OCI-LY1 (cell line): ENCODE data around the gene FBXW7.

Experiments
- CTCF ChIP-seq: fragments of 200-600 bp; sonication (generic), shearing (Covaris generic); IDR thresholded peaks from 2 replicates; pipeline ENCODE4 v1.5.1; 2017; ENCODE audit warnings: mild to moderate bottlenecking, antibody characterized with exemption, low read length, moderate library complexity, mixed read lengths
- EZH2 ChIP-seq: fragments of 200-600 bp; sonication (generic), shearing (Covaris generic); IDR thresholded peaks from 2 replicates; pipeline ENCODE4 v1.8.0; 2017; ENCODE audit warnings: borderline replicate concordance, mixed run types, mild to moderate bottlenecking, antibody characterized with exemption, low read length, moderate library complexity, mixed read lengths

- no peak for TF ChIP-seq CTCF
- TF ChIP-seq EZH2: no peak
These were observed 258.6 kb downstream of the FBXW7 start for GRCh38 chr4:152277333-152277732.
